DMS 273 (cell line): Measurements from ENCODE around the gene VPS26B.
A peak's percentile ranks its signal among the peaks of the same experiment; 100 is the strongest.
"Not testable (repeated sequence)": the region's sequence is repeated elsewhere in the genome, so short reads cannot be mapped to it uniquely, and the experiment has no call there.

Experiments
- DNase-seq: peaks from one replicate; lab custom pipeline; 2025; ENCODE audit not compliant: unreplicated experiment; lab: John Stamatoyannopoulos, UW

The VPS26B gene

DNA sequence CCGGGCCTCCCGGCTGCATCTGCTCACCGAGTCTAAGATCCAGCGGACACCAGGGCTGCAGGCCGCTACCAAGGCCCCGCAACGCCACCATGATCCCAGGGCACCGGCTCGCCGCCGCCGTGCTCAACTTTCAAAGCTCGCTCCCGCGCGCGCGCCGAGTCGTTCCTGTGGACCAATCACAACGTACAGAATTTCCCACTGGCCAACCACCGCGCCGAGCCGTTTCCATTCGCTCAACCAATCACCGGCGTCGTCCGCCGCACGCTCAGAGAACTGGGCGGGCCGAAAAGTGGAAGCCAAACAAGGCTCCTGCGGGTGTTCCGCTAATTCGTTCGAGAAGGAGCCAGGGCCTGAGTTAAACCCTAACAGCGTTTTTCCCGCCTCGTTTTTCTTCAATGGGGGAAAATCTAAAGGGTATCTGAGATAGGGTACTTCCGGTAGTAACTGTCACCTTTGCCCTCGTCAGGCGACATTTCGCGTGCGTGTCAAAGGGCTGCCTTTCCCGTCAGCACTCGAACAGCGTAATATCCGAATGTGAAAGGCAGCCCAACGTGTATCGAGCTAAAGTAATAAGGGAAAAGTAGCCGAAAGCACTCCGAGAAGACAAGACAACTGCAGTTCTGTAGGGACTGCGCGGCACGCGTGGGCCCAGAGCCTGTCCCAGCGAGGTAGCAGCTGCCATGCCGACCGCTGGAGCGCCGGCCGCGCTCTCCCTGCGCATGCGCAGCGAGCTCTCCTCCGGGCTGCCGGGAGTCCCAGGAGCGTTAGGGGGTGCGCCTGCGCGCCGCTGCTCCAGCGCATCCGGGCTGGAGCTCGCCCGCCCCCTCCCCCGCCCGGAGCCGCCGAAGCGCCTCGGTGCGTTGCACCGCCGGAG is at the start of gene VPS26B, which contains the start of gene NCAPD3:
VPS26B (plus strand) TSS at position 836 of the 874 bp plus-strand sequence. CDS start 452 bp downstream, outside the sequence.
NCAPD3 (minus strand) TSS at position 132 of the 874 bp plus-strand sequence; CDS start at position 91, 41 bp downstream.
- peak; percentile 98 for DNase-seq

DNA sequence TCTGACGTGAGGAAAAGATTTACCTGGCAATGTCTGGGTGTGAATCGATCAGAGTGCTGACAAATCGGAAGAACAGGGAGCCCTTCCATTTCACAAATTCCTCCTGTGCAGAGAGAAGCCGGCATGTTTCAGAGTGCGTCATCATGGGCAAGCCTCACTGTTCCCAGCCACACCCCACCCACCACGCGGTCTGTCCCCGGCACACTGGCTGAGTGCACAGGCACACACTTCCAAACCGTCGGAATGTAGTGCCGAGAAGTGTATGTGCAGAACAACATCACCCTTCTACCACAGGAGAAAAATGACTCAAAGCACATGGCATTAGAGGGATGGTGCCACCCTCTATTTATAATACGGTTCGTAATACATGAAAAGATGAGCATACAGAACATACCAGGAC is 48.2 kb upstream of the VPS26B start:
- DNase-seq: no peak

DNA sequence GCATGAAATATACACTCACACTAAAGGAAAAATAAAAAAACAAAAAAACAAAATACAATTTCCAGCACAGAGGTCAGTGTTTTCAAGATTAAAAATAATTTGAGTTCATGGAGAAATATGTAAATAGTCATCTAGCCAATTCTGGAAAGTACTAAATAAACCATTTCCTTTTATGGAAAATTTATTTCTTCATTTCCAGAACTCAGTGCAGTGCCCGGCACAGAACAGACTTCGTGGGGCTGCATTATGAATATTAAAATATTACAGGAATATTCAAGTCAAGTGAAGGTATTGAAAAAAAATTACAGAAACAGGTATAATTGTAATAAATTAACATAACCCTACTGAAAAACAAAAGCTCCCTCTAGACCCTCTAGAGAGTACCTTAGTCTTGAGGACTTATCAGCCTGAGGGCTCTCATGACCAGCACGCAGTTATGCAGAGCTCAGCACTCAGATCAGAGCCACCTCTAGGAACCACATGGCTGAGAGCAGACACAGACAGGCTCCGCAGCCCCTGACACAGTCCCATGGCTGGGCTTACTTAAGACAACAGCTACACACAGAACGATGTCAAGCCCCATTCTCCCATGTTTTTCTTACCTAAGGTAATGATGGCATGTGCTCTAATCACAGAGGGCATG is 46.3 kb upstream of the VPS26B start:
- no peak for DNase-seq

DNA sequence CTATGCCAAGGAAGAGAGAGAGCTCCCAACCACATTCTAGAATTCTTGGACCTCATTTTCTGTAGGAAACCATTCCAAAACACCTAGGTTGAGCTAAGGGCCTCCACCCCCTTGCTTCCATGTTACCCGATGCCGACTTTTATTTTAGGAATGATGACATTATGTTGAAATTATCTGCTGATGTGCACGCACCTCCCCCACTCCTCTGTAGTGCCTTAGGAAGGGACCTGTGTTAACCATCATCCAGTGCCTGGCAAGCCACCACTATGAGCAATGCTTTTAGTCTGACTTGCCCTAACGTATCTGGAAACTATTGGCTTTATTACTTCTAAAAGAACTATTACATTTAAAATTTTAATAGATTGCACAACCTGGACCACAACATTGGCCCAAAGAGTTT is 42.8 kb upstream of the VPS26B start:
- no peak for DNase-seq

DNA sequence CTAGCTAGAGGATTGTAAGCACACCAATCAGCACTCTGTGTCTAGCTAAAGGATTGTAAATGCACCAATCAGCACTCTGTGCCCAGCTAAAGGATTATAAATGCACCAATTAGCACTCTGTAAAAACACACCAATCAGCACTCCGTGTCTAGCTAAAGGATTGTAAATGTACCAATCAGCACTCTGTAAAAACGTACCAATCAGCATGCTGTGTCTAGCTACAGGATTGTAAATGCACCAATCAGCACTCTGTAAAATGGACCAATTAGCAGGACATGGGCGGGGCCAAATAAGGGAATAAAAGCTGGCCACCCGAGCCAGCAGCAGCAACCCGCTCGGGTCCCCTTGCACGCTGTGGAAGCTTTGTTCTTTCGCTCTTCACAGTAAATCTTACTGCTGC is 36.4 kb upstream of the VPS26B start:
- not testable (repeated sequence) for DNase-seq

DNA sequence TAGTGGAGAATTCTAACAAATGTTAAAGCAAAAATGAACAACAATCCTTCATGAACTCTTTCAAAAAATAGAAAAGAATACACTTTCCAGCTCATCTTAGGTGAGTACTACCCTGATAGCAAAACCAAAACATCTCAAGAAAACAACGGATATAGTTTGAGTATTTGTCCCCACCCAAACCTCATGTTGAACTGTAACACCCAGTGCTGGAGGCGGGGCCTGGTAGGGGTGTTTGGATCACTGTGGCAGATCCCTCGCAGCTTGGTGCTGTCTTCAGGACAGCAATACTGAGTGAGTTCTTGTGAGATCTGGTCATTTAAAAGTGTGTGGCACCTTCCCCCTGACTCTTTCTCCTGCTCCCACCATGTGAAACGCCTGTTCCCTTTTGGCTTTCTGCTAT is 27.7 kb upstream of the VPS26B start:
- DNase-seq: no peak

DNA sequence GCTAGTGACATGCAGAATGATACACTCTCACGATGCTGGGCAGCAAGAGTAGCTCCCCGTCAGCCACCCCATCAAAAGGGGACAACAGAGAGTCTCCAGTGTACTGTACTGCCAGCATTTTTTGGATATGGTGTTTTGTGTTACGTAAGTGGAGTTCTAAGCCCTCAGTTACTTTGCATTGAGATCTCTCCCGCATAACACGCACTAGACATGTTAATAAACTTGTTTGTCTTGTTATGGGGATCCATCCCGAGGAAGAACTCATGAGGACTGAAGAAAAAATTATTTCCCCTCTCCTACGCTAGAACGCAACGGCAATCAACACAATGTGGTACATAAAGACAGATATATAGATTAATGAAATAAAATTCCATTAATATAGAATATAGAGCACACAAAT is 24.9 kb upstream of the VPS26B start:
- DNase-seq: no peak

- no peak for DNase-seq
Measured at GRCh38 chr11:134200688-134201087, 23.8 kb upstream of the VPS26B start.

DNA sequence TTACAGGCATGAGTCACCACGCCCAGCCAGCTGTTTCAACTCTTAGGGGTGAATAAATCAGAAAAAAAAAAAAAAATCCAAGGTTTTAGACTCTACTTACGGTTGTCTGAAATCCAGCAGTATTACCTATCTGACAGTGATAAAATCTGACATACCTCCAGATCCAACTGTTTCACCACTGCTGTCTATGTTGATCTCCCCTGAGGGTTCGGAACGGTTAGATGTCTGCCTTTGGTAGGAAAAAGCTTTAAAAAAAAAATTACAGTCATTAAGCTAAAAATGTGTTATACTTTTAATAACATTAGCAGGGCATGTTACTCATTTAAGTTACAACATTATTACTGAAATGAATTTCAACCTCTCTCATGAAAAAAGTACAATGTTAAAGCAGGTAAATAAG is 21.8 kb upstream of the VPS26B start:
- DNase-seq: no peak

DNA sequence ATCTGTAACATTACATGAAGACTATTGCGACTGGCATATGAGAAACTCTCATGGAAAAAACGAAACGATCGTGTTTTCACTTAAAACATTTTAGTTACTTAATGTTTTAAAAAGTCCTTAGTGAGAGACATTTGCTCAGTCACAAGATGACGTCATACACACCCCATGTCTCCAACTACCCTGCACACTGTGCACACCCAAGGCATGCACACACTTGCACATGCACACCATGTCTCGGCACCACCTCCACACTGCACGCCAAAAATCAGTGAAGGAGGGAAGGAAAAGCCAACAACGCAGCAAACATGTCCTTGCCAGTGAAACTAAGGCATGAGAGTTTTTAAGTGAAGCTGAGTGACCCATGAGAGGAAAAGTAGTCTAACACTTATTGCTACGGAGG is 18.7 kb upstream of the VPS26B start:
- DNase-seq: no peak

DNA sequence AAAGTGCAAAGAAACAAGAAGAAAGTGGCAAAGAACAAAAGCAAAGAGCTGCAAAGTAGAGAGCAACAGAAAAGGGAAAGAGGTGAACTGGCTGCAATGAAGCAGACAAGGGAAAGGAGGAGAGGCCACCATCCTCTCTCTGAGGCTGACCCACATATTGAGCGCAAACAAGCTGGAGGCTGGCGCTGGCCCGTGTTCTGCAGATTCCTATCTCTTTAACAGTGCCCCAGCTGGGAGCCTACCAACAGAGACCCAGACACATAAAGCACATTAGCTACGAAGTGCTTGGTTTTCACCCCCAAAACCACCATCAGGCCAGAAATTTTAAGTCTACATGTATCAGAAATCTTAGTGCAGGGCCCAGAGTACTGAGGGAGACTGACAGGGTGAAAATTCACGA is 18.3 kb upstream of the VPS26B start:
- no peak for DNase-seq

DNA sequence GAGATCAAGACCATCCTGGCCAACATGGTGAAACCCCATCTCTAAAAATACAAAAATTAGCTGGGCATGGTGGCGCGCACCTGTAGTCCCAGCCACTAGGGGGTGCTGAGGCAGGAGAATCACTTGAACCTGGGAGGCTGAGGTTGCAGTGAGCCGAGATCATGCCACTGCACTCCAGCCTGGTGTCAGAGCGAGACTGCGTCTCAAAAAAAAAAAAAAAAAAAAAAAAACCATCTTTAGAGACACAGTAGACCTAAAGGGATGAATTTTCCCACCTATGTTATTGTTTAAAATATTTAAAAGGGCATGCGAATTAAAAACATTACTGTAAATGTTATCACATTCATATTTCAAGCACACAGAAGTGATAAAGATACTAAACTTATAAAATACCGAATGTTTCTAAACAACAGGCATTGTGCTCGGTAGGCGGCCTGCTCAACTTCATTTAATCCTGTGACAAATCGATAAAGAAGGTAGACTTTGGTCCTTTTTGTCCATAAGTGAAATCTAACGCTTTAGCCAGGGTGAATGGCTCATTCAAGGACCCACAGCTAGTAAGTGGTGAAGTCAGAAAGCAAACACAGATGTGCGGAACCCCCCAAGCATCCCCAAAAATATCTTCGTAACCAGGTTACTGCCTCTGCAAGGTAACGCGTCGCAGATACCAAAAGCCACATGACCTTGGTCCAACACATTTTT is 16.8 kb upstream of the VPS26B start:
- peak; percentile 47 for DNase-seq

GRCh38 chr11:134215836-134216235 is 8.6 kb upstream of the VPS26B start:
- DNase-seq: no peak

DNA sequence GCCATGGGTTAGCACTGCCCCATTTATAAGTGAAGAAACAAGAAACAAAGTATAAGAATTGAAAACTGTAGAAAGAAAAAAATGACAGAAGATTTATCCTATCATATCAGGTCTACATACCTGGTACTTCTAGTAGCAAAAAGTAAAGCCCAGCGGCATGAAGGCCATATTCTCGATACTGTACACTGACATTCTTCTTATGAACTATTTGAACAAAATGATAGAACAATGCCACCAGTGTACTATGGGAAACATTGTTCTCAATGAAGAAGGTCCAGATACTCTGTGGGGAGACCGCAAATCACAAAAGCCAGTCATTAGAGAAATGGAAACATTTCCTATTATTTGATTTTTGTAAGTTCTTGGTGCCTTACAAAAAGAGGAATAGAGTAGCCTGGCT is 7.7 kb upstream of the VPS26B start:
- no peak for DNase-seq

- peak; percentile 32 for DNase-seq
Measured at GRCh38 chr11:134223121-134223520, 1.4 kb upstream of the VPS26B start.

DNA sequence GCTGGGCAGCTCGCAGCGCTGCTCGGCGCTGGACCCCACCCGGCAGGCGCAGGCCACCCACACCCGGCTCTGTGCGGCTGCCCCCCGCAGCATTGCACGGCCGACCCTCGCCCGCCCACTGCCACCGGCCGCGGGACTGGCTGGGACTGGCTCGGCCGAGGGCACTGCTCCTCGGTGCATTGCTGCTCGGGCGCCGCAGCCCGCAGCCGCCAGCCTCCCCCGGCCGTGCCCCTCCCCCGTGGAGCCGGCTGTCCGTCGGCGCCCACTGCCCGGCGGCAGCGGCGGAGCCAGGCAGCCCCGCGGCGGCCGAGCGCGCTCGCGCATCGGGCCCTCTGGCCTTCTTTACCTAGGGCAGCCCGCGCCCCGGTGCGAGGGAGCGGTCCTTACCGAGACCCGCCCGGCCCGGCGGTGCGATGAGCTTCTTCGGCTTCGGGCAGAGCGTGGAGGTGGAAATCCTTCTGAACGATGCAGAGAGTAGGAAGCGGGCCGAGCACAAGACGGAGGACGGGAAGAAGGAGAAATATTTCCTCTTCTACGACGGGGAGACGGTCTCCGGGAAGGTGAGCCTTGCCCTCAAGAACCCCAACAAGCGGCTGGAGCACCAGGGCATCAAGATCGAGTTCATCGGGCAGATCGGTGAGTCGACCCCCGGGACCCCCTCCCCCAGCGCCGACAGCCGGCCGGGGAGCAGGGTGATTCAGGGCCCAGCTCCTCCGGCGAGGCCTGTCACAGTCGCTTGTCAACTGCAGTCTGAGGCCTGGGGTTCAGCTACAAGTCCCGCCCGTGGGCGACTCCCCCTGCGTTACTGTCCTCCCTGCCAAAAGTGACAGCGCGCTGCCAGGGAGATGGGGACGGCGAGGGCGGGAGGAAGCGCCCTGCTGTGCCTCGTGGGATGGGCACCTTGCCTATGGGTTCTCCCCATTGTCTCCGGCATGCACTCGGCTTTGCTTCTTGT is 516 bp downstream of the VPS26B start:
- peak; percentile 62 for DNase-seq

DNA sequence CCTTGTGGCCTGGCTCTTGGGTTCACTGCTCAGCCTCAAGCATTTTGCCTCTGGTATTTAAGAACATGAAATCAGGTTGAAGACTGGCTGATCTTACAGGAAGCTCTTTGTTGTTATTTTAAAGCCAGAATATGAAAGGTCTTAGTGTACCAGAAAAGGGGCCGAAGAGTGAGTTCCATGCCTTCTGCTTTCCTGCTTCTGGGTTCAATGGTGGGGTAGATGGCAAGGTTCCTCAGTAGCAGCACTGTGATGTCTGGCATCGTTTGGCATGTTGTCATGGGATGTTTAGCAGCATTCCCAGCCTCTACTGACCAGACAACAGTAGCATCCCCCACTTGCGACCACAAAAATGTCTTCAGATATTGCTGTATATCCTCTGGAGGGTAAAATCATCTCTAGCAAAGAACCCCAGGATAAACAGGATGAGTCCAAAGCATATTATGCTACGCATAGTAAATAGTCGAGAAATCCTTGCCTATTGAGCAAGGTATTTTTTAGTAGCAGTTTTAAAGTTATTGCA is 2.4 kb downstream of the VPS26B start:
- DNase-seq: no peak

DNA sequence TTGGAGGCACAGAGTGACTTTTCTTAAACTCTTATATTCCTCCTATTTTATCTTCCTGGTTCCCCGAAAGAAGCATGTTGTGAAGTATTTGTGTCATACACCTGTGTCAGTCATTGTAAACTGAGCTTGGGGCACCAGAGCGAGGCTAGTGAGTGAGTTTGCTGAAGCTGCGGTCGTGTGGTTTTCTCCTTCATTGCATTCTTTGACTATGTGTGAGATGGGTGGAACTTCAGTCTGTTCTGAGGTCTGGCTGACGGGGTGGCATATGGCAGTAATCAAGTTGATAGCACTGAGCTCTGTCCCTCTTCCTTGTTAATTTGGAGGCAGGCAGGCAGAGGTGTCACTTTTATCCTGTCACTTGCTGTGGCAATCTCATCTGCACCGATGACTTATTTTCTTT is 4.2 kb downstream of the VPS26B start:
- DNase-seq: peak; percentile 13

DNA sequence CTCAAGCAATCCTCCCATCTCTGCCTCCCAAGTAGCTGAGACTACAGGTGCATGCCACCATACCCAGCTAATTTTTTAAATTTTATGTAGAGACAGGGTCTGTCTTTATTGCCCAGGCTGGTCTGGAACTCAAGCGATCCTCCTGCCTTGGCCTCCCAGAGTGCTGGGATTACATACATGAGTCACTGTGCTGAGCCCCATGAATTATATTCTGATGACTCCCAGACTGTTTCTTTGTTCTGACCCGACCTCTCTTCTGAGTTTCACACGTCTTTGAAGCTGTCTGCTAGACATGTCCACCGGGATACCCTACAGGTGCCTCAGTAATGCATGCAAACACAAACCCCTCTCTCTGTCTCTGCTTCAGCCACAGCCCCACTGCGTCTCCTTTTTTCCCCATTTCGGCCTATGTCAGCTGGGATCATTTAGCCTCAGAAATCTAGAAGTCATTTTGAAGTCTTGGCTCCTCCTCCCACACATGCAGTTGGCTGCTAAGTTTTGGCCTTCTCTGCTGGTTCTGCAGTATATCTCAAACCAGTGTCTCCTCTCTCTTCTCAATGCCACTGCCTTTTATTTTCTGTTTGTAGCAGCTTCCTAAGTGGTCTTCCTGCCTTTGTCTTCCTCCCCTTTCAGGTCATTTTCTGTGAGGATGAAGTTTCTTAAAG is 4.8 kb downstream of the VPS26B start:
- no peak for DNase-seq

GRCh38 chr11:134230339-134230738 is 5.9 kb downstream of the VPS26B start:
- no peak for DNase-seq
